NCI-H2107 treated with DMSO at 0.1 percent for 48 hours (cell line): ENCODE measurements around the gene TRMU.
"Not testable (repeated sequence)": the region's sequence is repeated elsewhere in the genome, so short reads cannot be mapped to it uniquely, and the experiment has no call there.

ENCODE experiments used
- DNase-seq: peaks from one replicate; lab custom pipeline; 2025; ENCODE audit not compliant: unreplicated experiment; lab: John Stamatoyannopoulos, UW

Gene TRMU

GRCh38 chr22:46299101-46299500, 36.4 kb upstream of the TRMU start:
- no peak for DNase-seq

- no peak for DNase-seq
Measured at GRCh38 chr22:46300491-46300890, 35.0 kb upstream of the TRMU start.

GRCh38 chr22:46303347-46303965, 32.1 kb upstream of the TRMU start:
- DNase-seq: no peak

- DNase-seq: no peak
Measured at GRCh38 chr22:46308283-46308988, 27.1 kb upstream of the TRMU start.

GRCh38 chr22:46309526-46310085, 25.9 kb upstream of the TRMU start:
- no peak for DNase-seq

GRCh38 chr22:46312056-46312455, 23.5 kb upstream of the TRMU start:
- DNase-seq: no peak

- DNase-seq: not testable (repeated sequence)
Measured at GRCh38 chr22:46312848-46313247, 22.7 kb upstream of the TRMU start.

- no peak for DNase-seq
Measured at GRCh38 chr22:46315976-46316375, 19.5 kb upstream of the TRMU start.

GRCh38 chr22:46317646-46318045, 17.9 kb upstream of the TRMU start:
- no peak for DNase-seq

GRCh38 chr22:46318576-46318975, 16.9 kb upstream of the TRMU start:
- DNase-seq: no peak

- DNase-seq: no peak
Measured at GRCh38 chr22:46319319-46319718, 16.2 kb upstream of the TRMU start.

- DNase-seq: no peak
Measured at GRCh38 chr22:46320166-46320710, 15.3 kb upstream of the TRMU start.

- no peak for DNase-seq
Measured at GRCh38 chr22:46320716-46321386, 14.7 kb upstream of the TRMU start.

- DNase-seq: no peak
Measured at GRCh38 chr22:46322711-46323110, 12.8 kb upstream of the TRMU start.

GRCh38 chr22:46323162-46323561, 12.4 kb upstream of the TRMU start:
- no peak for DNase-seq

GRCh38 chr22:46326066-46326680, 9.3 kb upstream of the TRMU start:
- DNase-seq: no peak

GRCh38 chr22:46327691-46328465, 7.6 kb upstream of the TRMU start:
- no peak for DNase-seq

GRCh38 chr22:46328797-46329196, 6.7 kb upstream of the TRMU start:
- DNase-seq: no peak

- no peak for DNase-seq
Measured at GRCh38 chr22:46329616-46330015, 5.9 kb upstream of the TRMU start.

- DNase-seq: no peak
Measured at GRCh38 chr22:46330426-46330825, 5.1 kb upstream of the TRMU start.

GRCh38 chr22:46331496-46331895, 4.0 kb upstream of the TRMU start:
- no peak for DNase-seq
